Suppressor macrophage treated with lipopolysaccharide for 1 hour (primary cell): Measurements from ENCODE around the gene D2HGDH.
"Not testable (repeated sequence)": the region's sequence is repeated elsewhere in the genome, so short reads cannot be mapped to it uniquely, and the experiment has no call there.

Source experiments
- DNase-seq, 3 donors: peaks; one replicate each; pipeline ENCODE4 v3.0.0-alpha.2; 2020 to 2022

Gene D2HGDH

GRCh38 chr2:241796610-241797138, 62.2 kb downstream of the D2HGDH start:
- no peak for DNase-seq

DNA sequence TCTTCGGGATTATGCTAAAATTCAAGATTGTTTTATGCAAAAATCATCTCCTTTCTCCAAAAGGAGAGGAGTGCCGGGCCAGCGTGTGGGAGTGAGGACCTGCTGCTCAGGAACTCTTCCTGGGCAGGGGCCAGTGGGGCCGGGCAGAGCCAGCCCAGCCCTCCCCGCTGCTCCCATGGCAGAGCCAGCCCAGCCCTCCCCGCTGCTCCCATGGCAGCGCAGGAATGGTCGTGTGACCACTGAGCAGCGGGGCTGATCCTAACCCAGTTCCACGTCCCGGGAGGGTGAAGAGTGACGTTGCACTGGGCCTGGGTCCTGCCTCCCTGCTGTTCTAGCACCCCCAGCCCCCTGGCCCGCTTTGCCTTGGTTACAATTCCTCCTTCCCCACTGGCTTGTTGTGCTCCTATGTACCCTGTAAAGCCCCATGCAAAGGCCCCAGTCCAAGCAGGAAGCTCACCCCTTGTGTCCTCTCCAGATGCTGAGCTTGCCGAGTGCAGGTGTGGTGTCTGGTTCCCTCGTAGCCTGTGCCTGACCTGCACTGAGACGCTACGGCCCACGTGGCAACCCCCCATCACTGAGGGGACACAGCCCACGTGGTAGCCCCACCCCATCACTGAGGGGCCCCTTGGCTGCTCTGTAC, 63.1 kb downstream of the D2HGDH start:
- DNase-seq: no peak

GRCh38 chr2:241798081-241798630, 63.7 kb downstream of the D2HGDH start:
- DNase-seq: no peak

GRCh38 chr2:241798631-241799521, 64.4 kb downstream of the D2HGDH start:
- no peak for DNase-seq

GRCh38 chr2:241799522-241800197, 65.2 kb downstream of the D2HGDH start:
- DNase-seq: no peak

GRCh38 chr2:241800198-241800903, 65.9 kb downstream of the D2HGDH start:
- not testable (repeated sequence) for DNase-seq

GRCh38 chr2:241801611-241802420, 67.4 kb downstream of the D2HGDH start:
- no peak for DNase-seq

DNA sequence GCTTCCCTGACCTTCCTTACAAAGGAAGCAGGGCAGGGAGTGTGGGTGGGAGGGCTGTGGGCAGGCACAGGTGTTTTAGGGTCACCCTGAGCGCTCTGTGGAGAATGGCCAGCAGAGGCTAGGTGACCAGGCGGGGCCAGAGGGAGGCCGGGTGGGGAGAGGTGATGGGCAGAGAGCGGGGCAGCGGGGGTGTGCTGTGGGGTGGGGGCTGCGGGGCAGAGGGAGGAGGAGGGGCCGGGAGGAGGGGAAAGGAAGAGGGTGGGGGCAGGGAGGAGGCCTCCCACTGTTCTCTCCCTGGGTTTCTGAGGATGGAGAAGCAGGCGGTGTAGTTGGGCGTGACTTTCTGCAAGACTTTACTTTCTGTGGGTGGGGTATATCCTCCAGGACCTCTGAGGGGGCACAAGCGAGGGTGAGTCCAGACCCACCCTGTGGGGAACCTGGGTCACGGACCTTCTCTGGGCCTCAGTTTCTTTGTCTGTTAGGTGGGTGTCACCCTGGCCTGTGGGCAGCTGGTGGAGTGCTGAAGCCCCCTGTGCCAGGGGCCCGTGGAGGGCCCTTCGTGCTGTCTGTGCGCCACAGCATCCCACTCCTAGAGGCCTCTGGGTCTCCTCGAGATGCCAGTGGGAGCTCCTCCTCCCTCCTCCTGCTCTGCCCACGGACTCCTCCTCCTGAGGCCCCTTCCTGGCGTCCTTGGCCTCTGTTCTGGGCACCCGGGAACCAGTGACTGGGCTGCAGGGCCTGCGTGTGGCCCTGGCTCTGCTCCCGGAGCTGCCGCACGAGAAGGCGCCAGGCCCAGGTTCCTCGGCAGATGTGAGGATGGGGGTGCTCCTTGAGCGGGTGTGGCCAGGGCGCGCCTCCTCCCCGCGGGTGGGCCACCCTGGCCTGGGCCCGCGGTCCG, 68.2 kb downstream of the D2HGDH start:
- no peak for DNase-seq

GRCh38 chr2:241803387-241804325, 69.2 kb downstream of the D2HGDH start:
- peak; percentile 25 to 57 (median 27) for DNase-seq

- DNase-seq: peak in 2 of 3 donors; percentile 38 to 50
These were observed 70.1 kb downstream of the D2HGDH start for GRCh38 chr2:241804326-241805229.

DNA sequence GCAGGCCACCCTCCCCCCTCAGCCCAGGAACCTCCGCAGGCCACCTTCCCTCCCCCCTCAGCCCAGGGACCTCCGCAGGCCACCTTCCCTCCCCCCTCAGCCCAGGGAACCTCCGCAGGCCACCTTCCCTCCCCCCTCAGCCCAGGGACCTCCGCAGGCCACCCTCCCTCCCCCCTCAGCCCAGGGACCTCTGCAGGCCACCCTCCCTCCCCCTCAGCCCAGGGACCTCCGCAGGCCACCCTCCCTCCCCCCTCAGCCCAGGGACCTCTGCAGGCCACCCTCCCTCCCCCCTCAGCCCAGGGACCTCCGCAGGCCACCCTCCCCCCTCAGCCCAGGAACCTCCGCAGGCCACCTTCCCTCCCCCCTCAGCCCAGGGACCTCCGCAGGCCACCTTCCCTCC, 71.8 kb downstream of the D2HGDH start:
- not testable (repeated sequence) for DNase-seq

DNA sequence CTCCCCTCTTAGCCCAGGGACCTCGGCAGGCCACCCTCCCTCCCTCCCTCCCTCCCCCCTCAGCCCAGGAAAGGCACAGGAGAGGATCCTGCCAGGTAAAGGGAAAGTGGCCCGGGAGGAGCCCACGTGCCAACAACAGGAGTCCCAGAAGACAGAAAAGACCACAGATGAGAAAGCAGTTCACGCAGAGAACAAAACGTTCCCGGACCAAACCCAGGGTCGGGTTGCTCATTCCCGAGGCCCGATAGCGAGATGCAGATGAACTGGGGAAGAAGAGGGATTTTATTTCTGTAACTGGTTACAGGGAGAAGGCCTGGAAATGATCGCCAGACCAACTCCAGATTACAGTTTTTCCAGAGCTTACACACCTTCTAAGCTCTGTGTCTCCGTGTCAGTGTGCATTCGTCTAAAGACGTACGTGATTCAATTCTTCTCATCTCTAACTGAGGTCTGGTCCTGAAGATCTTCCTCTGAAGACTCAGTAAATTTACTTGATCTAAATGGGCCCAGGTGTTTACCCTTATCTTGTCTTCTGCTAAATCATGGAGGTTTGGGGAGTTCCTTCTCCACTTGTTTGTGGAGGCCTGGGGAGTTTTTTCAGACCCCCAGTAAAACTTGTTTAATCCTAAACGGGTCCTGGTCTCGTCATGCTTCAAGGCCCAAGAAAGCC, 73.8 kb downstream of the D2HGDH start:
- DNase-seq: no peak

DNA sequence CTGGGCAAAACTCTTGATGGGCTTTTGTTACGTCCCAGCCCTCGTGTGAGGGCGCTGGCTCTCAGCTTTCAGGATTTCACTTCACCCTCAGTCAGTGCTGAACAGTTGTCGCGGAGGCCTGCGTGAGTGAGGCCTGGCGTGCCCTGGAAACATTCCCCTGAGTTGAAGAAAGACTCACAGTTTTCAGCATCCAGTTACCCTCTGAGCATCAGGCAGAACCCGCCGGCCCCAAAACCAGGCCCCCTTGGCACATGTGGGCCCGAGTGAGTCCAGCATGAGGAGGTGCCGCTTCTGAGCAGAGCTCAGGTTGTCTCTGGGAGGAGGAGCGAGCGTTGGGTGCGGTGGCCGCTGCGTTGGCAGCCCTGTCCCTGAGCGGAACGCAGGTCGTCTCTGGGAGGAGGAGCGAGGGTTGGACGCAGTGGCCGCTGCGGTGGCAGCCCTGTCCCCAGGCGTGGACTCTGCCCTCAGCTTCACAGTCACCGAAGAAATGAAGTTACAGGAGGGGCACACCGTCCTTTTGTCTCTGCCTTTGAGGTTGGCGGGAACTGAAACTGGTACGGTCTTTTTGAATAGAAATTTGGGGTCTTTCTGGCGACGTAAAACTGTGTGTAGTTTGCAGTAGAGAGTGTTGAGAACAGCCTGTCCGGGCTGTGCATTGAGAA, 74.4 kb downstream of the D2HGDH start, which contains the start of gene NEU4:
Gene NEU4, plus strand, starts transcription at position 473 of the 662 bp plus-strand sequence. CDS start 5,292 bp downstream, outside the sequence.
- no peak for DNase-seq

- no peak for DNase-seq
These were observed 75.2 kb downstream of the D2HGDH start for GRCh38 chr2:241809383-241810306.
